HepG2 (cell line): ENCODE data around the gene TRAK1. TPM values are rescaled to one million over a fixed set of nuclear protein-coding genes. Genes with fewer than 3 reads are reported as not detected.

Source experiments
- CHCHD3 ChIP-seq: sonication (generic); formaldehyde crosslinking; IDR thresholded peaks from 2 replicates; pipeline ENCODE4 v1.8.0; 2022; ENCODE audit warnings: mild to moderate bottlenecking, missing genetic modification reagents, moderate library complexity
- EP300 ChIP-seq, 3 experiments: sonication (generic) in 1 of 3; formaldehyde crosslinking in 1 of 3; IDR thresholded peaks; 2 replicates each; pipeline versions ENCODE4 v1.5.1 to v1.6.1; 2011 to 2020; ENCODE audit warnings: low read depth in 2 of 3, low read length in 2 of 3, borderline replicate concordance in 1 of 3, improper control_type of control experiment in 1 of 3, mild to moderate bottlenecking in 1 of 3, missing genetic modification reagents in 1 of 3, moderate library complexity in 1 of 3
- EZH2 ChIP-seq: conservative IDR thresholded peaks from 2 replicates; pipeline ENCODE4 v1.6.1; 2012; ENCODE audit warnings: mild to moderate bottlenecking, low read depth, low read length, moderate library complexity
- FOXP1 ChIP-seq, 2 experiments: fragments of 450-650 bp in 1 of 2; IDR thresholded peaks; 2 replicates each; pipeline ENCODE4 v1.6.1; 2017 to 2018; ENCODE audit warnings: antibody characterized with exemption in 1 of 2
- HNF4G ChIP-seq, 2 experiments: sonication (generic) in 1 of 2; formaldehyde crosslinking in 1 of 2; IDR thresholded peaks; 2 replicates each; pipeline versions ENCODE4 v1.4.0 to v1.6.1; 2011 to 2020; ENCODE audit warnings: borderline replicate concordance in 2 of 2, low read depth in 2 of 2, mild to moderate bottlenecking in 2 of 2, low read length in 1 of 2, missing genetic modification reagents in 1 of 2, moderate library complexity in 1 of 2
- IRF2 ChIP-seq: IDR thresholded peaks from 2 replicates; pipeline ENCODE4 v1.6.1; 2018; ENCODE audit warnings: missing genetic modification reagents, missing compliant biosample characterization
- KLF12 ChIP-seq: sonication (generic); formaldehyde crosslinking; IDR thresholded peaks from 2 replicates; pipeline ENCODE4 v1.4.0; 2020; ENCODE audit warnings: missing genetic modification reagents, borderline replicate concordance
- MED1 ChIP-seq: sonication (generic); formaldehyde crosslinking; IDR thresholded peaks from 2 replicates; pipeline ENCODE4 v1.4.0; 2020; ENCODE audit warnings: missing genetic modification reagents
- NR2F6 ChIP-seq, 2 experiments: IDR thresholded peaks; 2 replicates each; pipeline ENCODE4 v1.6.1; 2016; ENCODE audit warnings: antibody characterized with exemption in 1 of 2, mild to moderate bottlenecking in 1 of 2
- RARA ChIP-seq: IDR thresholded peaks from 2 replicates; pipeline ENCODE4 v1.6.1; 2016; ENCODE audit warnings: missing genetic modification reagents, missing compliant biosample characterization
- SOX6 ChIP-seq, 2 experiments: fragments of 450-650 bp in 1 of 2; sonication (generic) in 1 of 2; formaldehyde crosslinking in 1 of 2; IDR thresholded peaks; 2 replicates each; pipeline versions ENCODE4 v1.4.0 to v1.6.1; 2017 to 2020; ENCODE audit warnings: antibody characterized with exemption in 1 of 2, mild to moderate bottlenecking in 1 of 2, missing genetic modification reagents in 1 of 2
- STAT6 ChIP-seq: sonication (generic); formaldehyde crosslinking; IDR thresholded peaks from 2 replicates; pipeline ENCODE4 v1.4.0; 2020; ENCODE audit warnings: missing genetic modification reagents, mild to moderate bottlenecking, borderline replicate concordance
- ZNF709 ChIP-seq: sonication (generic); formaldehyde crosslinking; IDR thresholded peaks from 2 replicates; pipeline ENCODE4 v1.5.0; 2020; ENCODE audit warnings: mild to moderate bottlenecking, missing genetic modification reagents
- polyA plus RNA-seq, 8 experiments: library from polyadenylated mRNA; depleted of rRNA in 3 of 8; stranded (reverse) in 7 of 8; unstranded in 1 of 8; fragments of >200 nt; fragmentation: Illumina TruSeq in 4 of 8; extraction: Trizol in 4 of 8; gene quantifications; 2 replicates each; pipeline versions ENCODE4 v1.2.1 to v1.2.3, GENCODE V29; 2011 to 2016; ENCODE audit warnings: low read depth in 4 of 8, missing spikeins in 1 of 8, mixed read lengths in 1 of 8; ENCODE audit not compliant: insufficient read depth in 1 of 8
- total RNA-seq, 5 experiments: library from RNA; depleted of rRNA; stranded (reverse); fragments of >200 nt; fragmentation: Illumina TruSeq; extraction: Trizol; gene quantifications; 2 replicates each; pipeline ENCODE4 v1.2.3, GENCODE V29; 2016; ENCODE audit warnings: low read depth in 1 of 5
- TF ChIP-seq, protein P1 (sequence below): sonication (generic); formaldehyde crosslinking; IDR thresholded peaks from 2 replicates; pipeline ENCODE4 v1.4.0; 2020; ENCODE audit warnings: mild to moderate bottlenecking, missing genetic modification reagents
- TF ChIP-seq, protein P2 (sequence below): sonication (generic); formaldehyde crosslinking; IDR thresholded peaks from 2 replicates; pipeline ENCODE4 v1.5.0; 2020; ENCODE audit warnings: mild to moderate bottlenecking, missing genetic modification reagents, moderate library complexity
- TF ChIP-seq, protein P3 (sequence below): sonication (generic); formaldehyde crosslinking; IDR thresholded peaks from 2 replicates; pipeline ENCODE4 v1.4.0; 2020; ENCODE audit warnings: mild to moderate bottlenecking, missing genetic modification reagents
- TF ChIP-seq, protein P4 (sequence below): sonication (generic); formaldehyde crosslinking; IDR thresholded peaks from 2 replicates; pipeline ENCODE4 v1.8.0; 2023; ENCODE audit warnings: mild to moderate bottlenecking, missing genetic modification reagents

TRAK1 gene
- total and polyA plus RNA-seq, 2 of the 13 experiments (the other 11 are each of a cell fraction or from before 2014, with no cell fraction given) = 20.5 to 46.6 TPM

GRCh38 chr3:42134867-42135464 lies 43.8 kb downstream of the TRAK1 start (continued):
- TF ChIP-seq STAT6 (no peak), RARA (CRISPR knock-in tag) (0 out of 2 replicates have a peak, but pooled peaks have one; percentile 12), HNF4G (IDR thresholded peaks at IDR 0.05; ENCODE audit: borderline replicate concordance, low read depth, low read length) (0 out of 2 replicates have a peak, but pooled peaks have one; percentile 31), HNF4G (CRISPR knock-in tag; IDR thresholded peaks at IDR 0.05; ENCODE audit: borderline replicate concordance, low read depth) (no peak), KLF12 (CRISPR knock-in tag) (0 out of 2 replicates have a peak, but pooled peaks have one; percentile 32), FOXP1 (IDR thresholded peaks at IDR 0.05) (no peak), FOXP1 (CRISPR knock-in tag; IDR thresholded peaks at IDR 0.05) (no peak), EP300 (IDR thresholded peaks at IDR 0.05; ENCODE audit: low read depth in 2 of 2, low read length in 2 of 2) (peak in 1 of 2 experiments; percentile 30; a peak in 1 of 4 replicates), EP300 (CRISPR knock-in tag; IDR thresholded peaks at IDR 0.05; ENCODE audit: borderline replicate concordance) (no peak), IRF2 (no peak), MED1 (CRISPR knock-in tag) (0 out of 2 replicates have a peak, but pooled peaks have one; percentile 24), ZNF709 (CRISPR knock-in tag) (no peak), CHCHD3 (CRISPR knock-in tag) (no peak), SOX6 (IDR thresholded peaks at IDR 0.05) (no peak), SOX6 (CRISPR knock-in tag; IDR thresholded peaks at IDR 0.05) (peak; percentile 25; the same call in 1 of the 2 replicates), NR2F6 (IDR thresholded peaks at IDR 0.05) (0 out of 2 replicates have a peak, but pooled peaks have one; percentile 16), NR2F6 (CRISPR knock-in tag; IDR thresholded peaks at IDR 0.05) (peak; percentile 55; the same call in 1 of the 2 replicates), EZH2 (no peak)
- TF ChIP-seq, protein P1, sequence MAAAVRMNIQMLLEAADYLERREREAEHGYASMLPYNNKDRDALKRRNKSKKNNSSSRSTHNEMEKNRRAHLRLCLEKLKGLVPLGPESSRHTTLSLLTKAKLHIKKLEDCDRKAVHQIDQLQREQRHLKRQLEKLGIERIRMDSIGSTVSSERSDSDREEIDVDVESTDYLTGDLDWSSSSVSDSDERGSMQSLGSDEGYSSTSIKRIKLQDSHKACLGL (CRISPR knock-in tag) = no peak
- TF ChIP-seq, protein P2, sequence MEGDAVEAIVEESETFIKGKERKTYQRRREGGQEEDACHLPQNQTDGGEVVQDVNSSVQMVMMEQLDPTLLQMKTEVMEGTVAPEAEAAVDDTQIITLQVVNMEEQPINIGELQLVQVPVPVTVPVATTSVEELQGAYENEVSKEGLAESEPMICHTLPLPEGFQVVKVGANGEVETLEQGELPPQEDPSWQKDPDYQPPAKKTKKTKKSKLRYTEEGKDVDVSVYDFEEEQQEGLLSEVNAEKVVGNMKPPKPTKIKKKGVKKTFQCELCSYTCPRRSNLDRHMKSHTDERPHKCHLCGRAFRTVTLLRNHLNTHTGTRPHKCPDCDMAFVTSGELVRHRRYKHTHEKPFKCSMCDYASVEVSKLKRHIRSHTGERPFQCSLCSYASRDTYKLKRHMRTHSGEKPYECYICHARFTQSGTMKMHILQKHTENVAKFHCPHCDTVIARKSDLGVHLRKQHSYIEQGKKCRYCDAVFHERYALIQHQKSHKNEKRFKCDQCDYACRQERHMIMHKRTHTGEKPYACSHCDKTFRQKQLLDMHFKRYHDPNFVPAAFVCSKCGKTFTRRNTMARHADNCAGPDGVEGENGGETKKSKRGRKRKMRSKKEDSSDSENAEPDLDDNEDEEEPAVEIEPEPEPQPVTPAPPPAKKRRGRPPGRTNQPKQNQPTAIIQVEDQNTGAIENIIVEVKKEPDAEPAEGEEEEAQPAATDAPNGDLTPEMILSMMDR (CRISPR knock-in tag) = peak; percentile 62
- TF ChIP-seq, protein P3, sequence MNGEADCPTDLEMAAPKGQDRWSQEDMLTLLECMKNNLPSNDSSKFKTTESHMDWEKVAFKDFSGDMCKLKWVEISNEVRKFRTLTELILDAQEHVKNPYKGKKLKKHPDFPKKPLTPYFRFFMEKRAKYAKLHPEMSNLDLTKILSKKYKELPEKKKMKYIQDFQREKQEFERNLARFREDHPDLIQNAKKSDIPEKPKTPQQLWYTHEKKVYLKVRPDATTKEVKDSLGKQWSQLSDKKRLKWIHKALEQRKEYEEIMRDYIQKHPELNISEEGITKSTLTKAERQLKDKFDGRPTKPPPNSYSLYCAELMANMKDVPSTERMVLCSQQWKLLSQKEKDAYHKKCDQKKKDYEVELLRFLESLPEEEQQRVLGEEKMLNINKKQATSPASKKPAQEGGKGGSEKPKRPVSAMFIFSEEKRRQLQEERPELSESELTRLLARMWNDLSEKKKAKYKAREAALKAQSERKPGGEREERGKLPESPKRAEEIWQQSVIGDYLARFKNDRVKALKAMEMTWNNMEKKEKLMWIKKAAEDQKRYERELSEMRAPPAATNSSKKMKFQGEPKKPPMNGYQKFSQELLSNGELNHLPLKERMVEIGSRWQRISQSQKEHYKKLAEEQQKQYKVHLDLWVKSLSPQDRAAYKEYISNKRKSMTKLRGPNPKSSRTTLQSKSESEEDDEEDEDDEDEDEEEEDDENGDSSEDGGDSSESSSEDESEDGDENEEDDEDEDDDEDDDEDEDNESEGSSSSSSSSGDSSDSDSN (CRISPR knock-in tag) = 0 out of 2 replicates have a peak, but pooled peaks have one; percentile 12
- TF ChIP-seq, protein P4, sequence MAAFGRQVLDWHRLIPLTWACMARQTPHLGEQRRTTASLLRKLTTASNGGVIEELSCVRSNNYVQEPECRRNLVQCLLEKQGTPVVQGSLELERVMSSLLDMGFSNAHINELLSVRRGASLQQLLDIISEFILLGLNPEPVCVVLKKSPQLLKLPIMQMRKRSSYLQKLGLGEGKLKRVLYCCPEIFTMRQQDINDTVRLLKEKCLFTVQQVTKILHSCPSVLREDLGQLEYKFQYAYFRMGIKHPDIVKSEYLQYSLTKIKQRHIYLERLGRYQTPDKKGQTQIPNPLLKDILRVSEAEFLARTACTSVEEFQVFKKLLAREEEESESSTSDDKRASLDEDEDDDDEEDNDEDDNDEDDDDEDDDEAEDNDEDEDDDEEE (CRISPR knock-in tag) = no peak
